Adipose tissue (tissue), 3 donors: ENCODE data around the gene RMND5B. TPM values are rescaled to one million over a fixed set of nuclear protein-coding genes. Genes with fewer than 3 reads are reported as not detected.

Experiments used
- H3K27ac ChIP-seq: one replicate; pipeline ENCODE4 v1.5.1; 2013; ENCODE audit warnings: low read depth, low read length
- WGBS, 3 donors: extraction: QIAGEN DNeasy Blood & Tissue Kit; methylation state at CpG; one replicate each; pipeline ENCODE4 v1.1.7; 2013; 5-methylcytosine and 5-hydroxymethylcytosine counted together
- polyA plus RNA-seq, 3 donors: library from polyadenylated mRNA; stranded (reverse); fragments of 200-250 nt; gene quantifications; one replicate each; pipeline ENCODE4 v1.2.3, GENCODE V29; 2013
- donor health status: healthy with polysubstance abuse.
- donor health status: Bipolar disorder and iron deficiency.
- donor health status: healthy.

Gene RMND5B
- polyA plus RNA-seq, 3 donors = 19.7 to 35.0 (median 32.9) TPM

DNA sequence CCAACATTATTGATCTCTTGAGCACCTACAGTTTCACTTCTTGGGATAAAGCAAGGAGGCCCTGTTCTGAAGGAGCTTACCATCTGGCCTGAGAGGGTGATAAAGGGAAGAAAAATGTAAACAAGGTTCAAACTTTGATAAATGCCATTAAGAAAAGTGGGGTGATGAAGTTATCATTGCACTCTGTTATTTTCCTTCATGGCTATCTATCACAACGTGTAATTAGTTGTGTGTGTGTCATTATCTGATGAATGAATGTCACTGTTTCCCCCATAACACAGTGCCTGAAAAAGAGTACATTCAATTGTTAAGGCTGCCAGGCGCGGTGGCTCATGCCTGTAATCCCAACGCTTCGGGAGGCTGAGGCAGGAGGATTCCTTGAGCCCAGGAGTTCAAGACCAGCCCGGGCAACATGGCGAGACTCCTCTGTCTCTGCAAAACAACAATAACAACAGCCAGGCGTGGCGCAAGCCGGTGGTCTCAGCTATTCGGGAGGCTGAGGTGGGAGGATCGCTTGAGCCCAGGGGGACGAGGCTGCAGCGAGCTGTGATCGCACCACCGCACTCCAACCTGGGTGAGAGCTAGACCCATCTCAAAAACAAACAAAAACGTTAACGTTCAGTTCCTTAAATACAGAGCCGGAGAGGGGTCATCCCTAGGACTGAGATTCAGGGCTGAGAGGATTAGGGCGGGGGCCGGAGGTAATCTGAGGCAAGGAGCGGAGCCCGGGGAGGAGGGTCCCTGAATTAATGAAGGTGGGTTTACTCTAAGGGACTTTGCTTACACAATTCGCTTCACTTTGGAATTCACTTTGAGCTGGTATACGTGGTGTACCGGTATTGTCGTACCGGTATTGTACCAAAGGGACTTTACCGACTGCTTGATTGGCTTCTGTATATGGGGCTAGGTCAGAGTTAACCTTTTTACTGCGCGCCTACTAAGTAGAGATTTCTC is 22.0 kb downstream of the RMND5B start:
- 48 to 51% (median 48%) methylated on average over 31 of the region's 31 CpGs for WGBS, 3 donors
- peak overlapping the region; percentile 44 for H3K27ac ChIP-seq

- WGBS, 3 donors = 2% methylated on average over 62 to 68 of the region's 68 CpGs
- H3K27ac ChIP-seq = peak within 1 kb of the TSS; percentile 44
Observed at GRCh38 chr5:178153530-178154340, 22.9 kb downstream of the RMND5B start, which contains the start of gene NHP2. TSS of gene NHP2 (minus strand) at chr5:178153885. CDS start at chr5:178153817, 68 bp downstream.

DNA sequence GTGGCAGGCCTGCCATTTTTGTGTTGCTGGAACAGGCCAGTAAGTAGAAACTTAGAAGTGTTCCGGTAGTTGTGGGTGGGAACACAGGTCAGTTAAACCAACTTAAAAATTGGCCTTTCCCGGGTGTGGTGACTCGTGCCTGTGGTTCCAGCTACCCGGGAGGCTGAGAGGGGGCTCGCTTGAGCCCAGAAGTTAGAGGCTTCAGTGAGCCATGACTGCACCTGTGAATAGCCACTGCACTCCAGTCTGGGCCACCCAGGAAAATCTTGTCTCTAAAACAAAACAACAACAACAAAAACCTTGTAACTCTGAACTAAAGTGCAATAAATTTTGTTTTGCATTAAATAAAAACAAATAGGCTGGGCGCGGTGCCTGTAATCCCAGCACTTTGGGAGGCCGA is 24.3 kb downstream of the RMND5B start:
- H3K27ac ChIP-seq = no peak overlapping the region
- 80 to 85% (median 83%) methylated on average over 8 of the region's 8 CpGs for WGBS, 3 donors

GRCh38 chr5:178160176-178160575 is 29.4 kb downstream of the RMND5B start:
- no peak overlapping the region for H3K27ac ChIP-seq
- WGBS, 3 donors = 86 to 88% (median 86%) methylated on average over 5 of the region's 5 CpGs

- no peak overlapping the region for H3K27ac ChIP-seq
- 76 to 82% (median 81%) methylated on average over 9 of the region's 9 CpGs for WGBS, 3 donors
Observed at GRCh38 chr5:178162481-178162880, 31.7 kb downstream of the RMND5B start.

DNA sequence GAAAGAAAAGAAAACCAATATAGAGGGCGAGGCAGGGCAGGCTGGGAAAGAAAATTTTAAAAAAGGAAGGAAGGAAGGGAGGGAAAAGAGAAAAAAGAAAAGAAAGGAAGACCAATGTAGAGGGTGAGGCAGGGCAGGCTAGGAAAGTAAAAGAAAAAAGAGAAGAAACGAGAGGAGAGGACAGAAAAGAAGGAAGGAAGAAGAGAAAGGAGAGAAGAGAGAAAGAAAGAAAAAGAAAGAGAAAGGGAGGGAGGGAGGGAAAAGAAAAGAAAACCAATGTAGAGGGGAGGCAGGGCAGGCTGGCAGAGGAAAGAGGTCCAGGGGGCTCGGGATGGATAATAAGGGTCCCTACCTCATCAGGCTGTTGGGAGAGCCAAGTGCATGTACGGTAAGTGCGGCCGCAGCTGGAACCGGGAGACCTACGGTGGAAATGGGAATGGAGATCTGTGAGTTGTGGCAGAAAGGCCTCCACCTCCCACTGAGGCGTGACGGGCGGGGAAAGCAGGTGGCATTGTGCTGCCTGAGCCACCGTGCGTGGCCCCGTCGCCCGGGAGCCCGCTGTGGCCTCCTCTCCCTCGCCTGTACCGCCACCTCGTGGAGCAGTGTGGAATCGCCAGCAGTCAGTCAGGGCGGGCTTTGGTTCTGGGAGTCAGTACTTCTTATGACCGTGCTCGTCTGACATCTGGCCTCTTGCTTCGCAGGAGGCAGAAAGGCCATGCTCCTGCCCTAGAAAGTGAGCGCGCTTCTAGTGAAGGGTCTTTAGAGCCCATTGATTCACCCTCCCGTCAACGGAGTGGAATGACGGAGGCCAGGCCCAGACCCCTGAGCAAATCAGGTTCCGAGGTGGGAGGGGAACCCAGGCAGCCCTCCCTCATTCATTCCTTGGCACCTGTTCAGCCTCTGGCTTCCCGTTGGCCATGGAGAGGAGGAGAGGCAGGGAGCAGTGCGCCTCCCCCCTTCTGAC is 33.2 kb downstream of the RMND5B start:
- WGBS, 3 donors = 7 to 12% (median 8%) methylated on average over 33 of the region's 33 CpGs

GRCh38 chr5:178165581-178165980 is 34.8 kb downstream of the RMND5B start:
- 18 to 55% (median 38%) methylated on average over 34 to 38 of the region's 38 CpGs for WGBS, 3 donors

More for the DNA sequence above, 33.2 kb downstream of the RMND5B start:
- H3K27ac ChIP-seq = no peak overlapping the region

GRCh38 chr5:178170455-178170854 is 39.6 kb downstream of the RMND5B start:
- 85 to 89% (median 88%) methylated on average over 2 of the region's 2 CpGs for WGBS, 3 donors
- H3K27ac ChIP-seq = no peak overlapping the region

More at GRCh38 chr5:178165581-178165980, 34.8 kb downstream of the RMND5B start:
- no peak overlapping the region for H3K27ac ChIP-seq

DNA sequence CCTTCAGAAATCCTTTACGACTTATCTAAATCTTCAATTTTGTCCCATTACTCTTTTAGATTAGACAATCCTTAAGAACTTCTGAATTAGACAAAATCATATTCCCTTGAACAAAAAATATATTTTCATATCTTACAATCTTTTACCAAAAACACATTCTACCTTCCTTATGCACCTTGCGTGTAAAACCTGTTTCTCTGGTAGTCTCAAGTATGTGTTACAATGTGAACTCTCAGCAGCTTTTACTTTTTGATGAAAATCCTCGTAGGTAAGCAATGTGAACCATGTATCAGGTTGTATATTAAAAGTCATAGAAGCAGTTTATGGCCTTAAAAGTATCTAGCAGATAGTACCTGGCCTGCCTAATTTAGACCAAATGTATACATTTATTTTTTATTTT is 43.6 kb downstream of the RMND5B start:
- no peak overlapping the region for H3K27ac ChIP-seq
- WGBS, 3 donors = 89 to 94% (median 93%) methylated on average over 3 of the region's 3 CpGs

- no peak overlapping the region for H3K27ac ChIP-seq
- WGBS, 3 donors = 55 to 79% (median 55%) methylated on average over 6 of the region's 6 CpGs
Observed at GRCh38 chr5:178176791-178177190, 46.0 kb downstream of the RMND5B start.

- 78 to 87% (median 82%) methylated on average over 8 of the region's 8 CpGs for WGBS, 3 donors
- H3K27ac ChIP-seq = no peak overlapping the region
Observed at GRCh38 chr5:178177569-178177968, 46.8 kb downstream of the RMND5B start.

DNA sequence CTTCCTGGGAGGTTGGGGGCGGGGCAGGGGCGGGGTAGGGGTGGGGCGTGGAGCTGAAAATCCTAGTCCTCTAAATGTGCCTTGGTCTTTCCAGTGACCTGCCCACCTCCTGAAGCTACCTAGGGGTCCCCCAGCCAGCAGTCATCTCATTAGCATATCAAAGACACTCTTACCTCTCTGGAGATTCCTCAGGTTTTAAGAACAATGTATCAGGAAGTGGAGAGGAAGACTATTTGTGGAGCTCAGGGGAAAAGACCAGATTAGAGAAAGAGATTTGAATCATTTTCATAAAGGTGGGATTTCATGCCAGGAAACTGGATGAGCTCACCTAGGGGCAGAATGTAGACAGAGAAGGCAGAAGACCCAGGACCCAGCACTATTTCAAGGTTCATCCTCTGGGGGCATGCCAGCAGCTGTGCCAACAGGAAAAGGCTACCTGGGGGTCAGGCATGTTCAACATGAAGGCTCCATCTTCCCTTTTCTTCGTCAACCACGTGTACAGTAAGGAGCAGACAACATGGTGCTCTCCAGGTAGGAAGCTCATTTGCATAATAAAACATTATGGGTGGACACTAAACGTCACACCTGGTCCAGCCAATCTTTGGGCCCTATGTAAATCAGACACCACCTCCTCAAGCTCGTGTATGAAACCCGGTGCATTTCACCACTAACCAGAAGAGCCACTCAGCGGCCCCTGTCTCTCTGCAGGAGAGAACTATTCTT is 49.5 kb downstream of the RMND5B start:
- no peak overlapping the region for H3K27ac ChIP-seq
- WGBS, 3 donors = 30 to 53% (median 45%) methylated on average over 9 of the region's 9 CpGs

GRCh38 chr5:178182158-178182876 is 51.5 kb downstream of the RMND5B start:
- WGBS, 3 donors = 19 to 43% (median 26%) methylated on average over 4 of the region's 4 CpGs
- H3K27ac ChIP-seq = no peak overlapping the region

GRCh38 chr5:178186427-178186826 is 55.6 kb downstream of the RMND5B start:
- WGBS, 3 donors = 57 to 66% (median 58%) methylated on average over 6 of the region's 6 CpGs
- no peak overlapping the region for H3K27ac ChIP-seq

GRCh38 chr5:178187014-178187413 is 56.2 kb downstream of the RMND5B start, which contains the start of gene GMCL2:
TSS of gene GMCL2 (minus strand) at chr5:178187371. CDS start at chr5:178187299, 72 bp downstream.
- no peak within 1 kb of the TSS for H3K27ac ChIP-seq
- 66 to 87% (median 75%) methylated on average over 26 to 27 of the region's 27 CpGs for WGBS, 3 donors

- no peak overlapping the region for H3K27ac ChIP-seq
- 42 to 73% (median 46%) methylated on average over 2 of the region's 2 CpGs for WGBS, 3 donors
Observed at GRCh38 chr5:178189433-178189832, 58.6 kb downstream of the RMND5B start.

GRCh38 chr5:178191661-178192060 is 60.8 kb downstream of the RMND5B start:
- 73 to 88% (median 85%) methylated on average over 4 of the region's 4 CpGs for WGBS, 3 donors

More at GRCh38 chr5:178191661-178192060, 60.8 kb downstream of the RMND5B start:
- H3K27ac ChIP-seq = no peak overlapping the region
